ENCODE measurements around the gene MPIG6B.

DNA sequence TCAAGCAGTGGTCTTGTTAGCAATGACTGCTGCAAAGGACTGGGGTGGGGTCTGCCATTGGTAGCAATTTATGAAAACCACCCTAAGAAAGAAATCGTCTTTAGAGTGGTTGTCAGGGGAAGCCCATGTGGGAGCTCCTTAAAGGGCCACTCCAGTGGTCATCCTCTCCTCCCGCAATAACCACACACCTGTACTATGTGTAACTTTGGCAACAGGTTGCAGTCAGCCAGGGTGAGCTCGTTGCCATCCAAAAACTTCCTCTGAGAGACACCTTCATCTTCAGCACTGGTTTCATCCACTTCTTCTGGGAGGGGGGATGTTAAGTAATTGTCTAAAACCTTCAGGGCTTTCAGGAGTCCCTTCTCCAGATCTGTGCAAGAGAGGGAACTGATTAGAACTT, 8.9 kb downstream of the MPIG6B start:
- TF ChIP-seq, protein P1, sequence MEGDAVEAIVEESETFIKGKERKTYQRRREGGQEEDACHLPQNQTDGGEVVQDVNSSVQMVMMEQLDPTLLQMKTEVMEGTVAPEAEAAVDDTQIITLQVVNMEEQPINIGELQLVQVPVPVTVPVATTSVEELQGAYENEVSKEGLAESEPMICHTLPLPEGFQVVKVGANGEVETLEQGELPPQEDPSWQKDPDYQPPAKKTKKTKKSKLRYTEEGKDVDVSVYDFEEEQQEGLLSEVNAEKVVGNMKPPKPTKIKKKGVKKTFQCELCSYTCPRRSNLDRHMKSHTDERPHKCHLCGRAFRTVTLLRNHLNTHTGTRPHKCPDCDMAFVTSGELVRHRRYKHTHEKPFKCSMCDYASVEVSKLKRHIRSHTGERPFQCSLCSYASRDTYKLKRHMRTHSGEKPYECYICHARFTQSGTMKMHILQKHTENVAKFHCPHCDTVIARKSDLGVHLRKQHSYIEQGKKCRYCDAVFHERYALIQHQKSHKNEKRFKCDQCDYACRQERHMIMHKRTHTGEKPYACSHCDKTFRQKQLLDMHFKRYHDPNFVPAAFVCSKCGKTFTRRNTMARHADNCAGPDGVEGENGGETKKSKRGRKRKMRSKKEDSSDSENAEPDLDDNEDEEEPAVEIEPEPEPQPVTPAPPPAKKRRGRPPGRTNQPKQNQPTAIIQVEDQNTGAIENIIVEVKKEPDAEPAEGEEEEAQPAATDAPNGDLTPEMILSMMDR (IDR thresholded peaks at IDR 0.05): no peak
- TF ChIP-seq ZFX (IDR thresholded peaks at IDR 0.05; ENCODE audit: borderline replicate concordance): no peak

Data from 22Rv1 (cell line).